Testis (tissue), 2 donors: Measurements from ENCODE around the gene USP47.

Experiments used
- CTCF ChIP-seq, 3 experiments: fragments of 450-650 bp in 2 of 3; fragments of 200-600 bp in 1 of 3; sonication (generic) in 1 of 3; IDR thresholded peaks; one replicate each; pipeline ENCODE4 v1.5.1; 2016 to 2019; ENCODE audit warnings: antibody characterized with exemption in 3 of 3, mild to moderate bottlenecking in 2 of 3, moderate library complexity in 1 of 3
- POLR2A ChIP-seq: fragments of 450-650 bp; IDR thresholded peaks from one replicate; pipeline ENCODE4 v1.6.1; 2017; ENCODE audit warnings: antibody characterized with exemption, mild to moderate bottlenecking, moderate library complexity

- no peak for TF ChIP-seq POLR2A
- no peak for TF ChIP-seq CTCF (IDR thresholded peaks at IDR 0.05)
Observed at GRCh38 chr11:11993839-11994238, 152.1 kb downstream of the USP47 start.
